ENCODE results near the gene ANKRD12.

Gene ANKRD12

GRCh38 chr18:9285604-9286003 lies 149.0 kb downstream of the ANKRD12 start:
- DNase-seq (ENCODE audit: low read depth in 1 of 2, low spot score in 1 of 2): no peak

GRCh38 chr18:9287036-9287435 lies 150.5 kb downstream of the ANKRD12 start:
- no peak for DNase-seq (ENCODE audit: low read depth in 1 of 2, low spot score in 1 of 2)

- no peak for DNase-seq (ENCODE audit: low read depth in 1 of 2, low spot score in 1 of 2)
Measured at GRCh38 chr18:9289698-9290097, 153.1 kb downstream of the ANKRD12 start.

GRCh38 chr18:9290156-9290555 lies 153.6 kb downstream of the ANKRD12 start:
- DNase-seq (ENCODE audit: low read depth in 1 of 2, low spot score in 1 of 2): no peak

GRCh38 chr18:9292047-9292446 lies 155.5 kb downstream of the ANKRD12 start:
- no peak for DNase-seq (ENCODE audit: low read depth in 1 of 2, low spot score in 1 of 2)

GRCh38 chr18:9293948-9294347 lies 157.4 kb downstream of the ANKRD12 start:
- no peak for DNase-seq (ENCODE audit: low read depth in 1 of 2, low spot score in 1 of 2)

- no peak for DNase-seq (ENCODE audit: low read depth in 1 of 2, low spot score in 1 of 2)
Measured at GRCh38 chr18:9296233-9297006, 159.8 kb downstream of the ANKRD12 start.

- no peak for DNase-seq (ENCODE audit: low read depth in 1 of 2, low spot score in 1 of 2)
Measured at GRCh38 chr18:9297007-9297393, 160.4 kb downstream of the ANKRD12 start.

GRCh38 chr18:9304388-9305070 lies 167.9 kb downstream of the ANKRD12 start:
- no peak for DNase-seq (ENCODE audit: low read depth in 1 of 2, low spot score in 1 of 2)

GRCh38 chr18:9319333-9319732 lies 182.8 kb downstream of the ANKRD12 start:
- DNase-seq (ENCODE audit: low read depth in 1 of 2, low spot score in 1 of 2): no peak

GRCh38 chr18:9321017-9321452 lies 184.5 kb downstream of the ANKRD12 start:
- DNase-seq (ENCODE audit: low read depth in 1 of 2, low spot score in 1 of 2): no peak

GRCh38 chr18:9321736-9322135 lies 185.2 kb downstream of the ANKRD12 start:
- no peak for DNase-seq (ENCODE audit: low read depth in 1 of 2, low spot score in 1 of 2)

- no peak for DNase-seq (ENCODE audit: low read depth in 1 of 2, low spot score in 1 of 2)
Measured at GRCh38 chr18:9322744-9323143, 186.2 kb downstream of the ANKRD12 start.

GRCh38 chr18:9323750-9324445 lies 187.3 kb downstream of the ANKRD12 start:
- DNase-seq (ENCODE audit: low read depth in 1 of 2, low spot score in 1 of 2): no peak

- no peak for DNase-seq (ENCODE audit: low read depth in 1 of 2, low spot score in 1 of 2)
Measured at GRCh38 chr18:9325716-9326115, 189.1 kb downstream of the ANKRD12 start.

- DNase-seq (ENCODE audit: low read depth in 1 of 2, low spot score in 1 of 2): no peak
Measured at GRCh38 chr18:9328776-9329175, 192.2 kb downstream of the ANKRD12 start.

GRCh38 chr18:9329471-9329870 lies 192.9 kb downstream of the ANKRD12 start:
- no peak for DNase-seq (ENCODE audit: low read depth in 1 of 2, low spot score in 1 of 2)

GRCh38 chr18:9330419-9330818 lies 193.8 kb downstream of the ANKRD12 start:
- no peak for DNase-seq (ENCODE audit: low read depth in 1 of 2, low spot score in 1 of 2)

GRCh38 chr18:9333441-9334328 lies 197.1 kb downstream of the ANKRD12 start:
- no peak for DNase-seq (ENCODE audit: low read depth in 1 of 2, low spot score in 1 of 2)

- DNase-seq (ENCODE audit: low read depth in 1 of 2, low spot score in 1 of 2): peak; percentile 84 to 86
Measured at GRCh38 chr18:9334329-9334972, 197.9 kb downstream of the ANKRD12 start, which contains the start of gene TWSG1. Gene TWSG1, plus strand, starts transcription at chr18:9334773. Its CDS starts 2,457 bp downstream, at chr18:9337230.

Measured in stimulated activated CD4-positive, alpha-beta T cell treated with anti-CD3 and anti-CD28 coated beads, Interleukin-15, amount 100 ng/mL, for 1 hour (primary cell).